ACC112 (cell line): Measurements from ENCODE around the gene LIMCH1.

Source experiments
- H2AFZ ChIP-seq: fragments of 200-600 bp; sonication (generic); one replicate; pipeline ENCODE4 v1.6.0; 2017; ENCODE audit warnings: antibody characterized with exemption, low read length; ENCODE audit not compliant: unreplicated experiment
- H3K27ac ChIP-seq: fragments of 200-600 bp; sonication (generic); 2 replicates; pipeline ENCODE4 v1.5.1; 2014; ENCODE audit warnings: low read depth, mild to moderate bottlenecking, antibody characterized with exemption, low read length, moderate library complexity
- H3K27me3 ChIP-seq: fragments of 200-600 bp; sonication (generic); 2 replicates; pipeline ENCODE4 v1.6.1; 2014; ENCODE audit warnings: mild to moderate bottlenecking, antibody characterized with exemption, low read length, moderate library complexity, mixed read lengths; ENCODE audit not compliant: insufficient read depth
- H3K36me3 ChIP-seq: fragments of 200-600 bp; sonication (generic); 2 replicates; pipeline ENCODE4 v1.6.1; 2016; ENCODE audit warnings: mild to moderate bottlenecking, antibody characterized with exemption, low read length, moderate library complexity, mixed read lengths; ENCODE audit not compliant: insufficient read depth
- H3K4me1 ChIP-seq: fragments of 200-600 bp; sonication (generic); one replicate; pipeline ENCODE4 v1.6.1; 2016; ENCODE audit warnings: low read length, mixed read lengths; ENCODE audit not compliant: insufficient read depth, unreplicated experiment, control insufficient read depth
- H3K4me3 ChIP-seq: fragments of 200-600 bp; sonication (generic); 2 replicates; pipeline ENCODE4 v1.5.1; 2014; ENCODE audit warnings: mild to moderate bottlenecking, low read depth, low read length
- H3K79me2 ChIP-seq: fragments of 200-600 bp; sonication (generic); one replicate; pipeline ENCODE4 v1.6.0; 2016; ENCODE audit warnings: low read length; ENCODE audit not compliant: control insufficient read depth, unreplicated experiment, insufficient read depth

The LIMCH1 gene

DNA sequence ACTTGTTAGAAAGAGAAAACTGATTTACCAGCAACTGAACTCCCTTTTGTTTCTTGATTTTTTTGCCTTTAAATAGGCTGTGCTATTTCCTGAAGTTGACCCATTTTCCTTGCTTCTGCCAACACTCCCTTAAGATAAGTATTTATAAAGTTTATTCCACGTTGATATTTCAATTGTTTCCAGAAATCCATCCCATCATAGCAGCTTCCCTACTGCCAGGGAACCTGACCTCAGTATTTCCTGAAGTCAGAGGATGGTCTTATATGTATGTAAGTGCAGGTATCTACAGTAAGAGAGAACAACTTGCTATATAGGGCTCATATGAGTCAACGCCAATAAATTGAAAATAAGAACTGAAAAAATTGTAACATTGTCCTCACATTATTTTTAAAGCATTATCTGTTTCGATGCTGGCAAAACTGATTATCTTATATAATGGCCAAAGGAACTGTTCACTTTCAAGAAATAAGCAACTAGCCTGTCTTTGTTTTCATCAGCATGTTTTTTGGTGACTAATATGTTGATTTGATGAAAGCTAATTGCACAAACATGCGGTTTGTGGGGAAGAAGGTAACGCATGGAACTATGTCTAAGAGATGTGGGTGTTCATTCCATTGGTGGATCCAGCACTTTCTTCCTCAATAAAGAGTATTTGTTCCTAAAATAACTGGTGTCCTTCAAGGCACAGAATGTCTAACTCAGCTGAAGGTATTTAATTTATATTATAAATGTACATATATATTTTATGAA is 4.7 kb downstream of the LIMCH1 start:
- H2AFZ ChIP-seq = no peak overlapping the region
- no peak overlapping the region for H3K27ac ChIP-seq
- H3K79me2 ChIP-seq = no peaks in the 10 kb centered on the region

DNA sequence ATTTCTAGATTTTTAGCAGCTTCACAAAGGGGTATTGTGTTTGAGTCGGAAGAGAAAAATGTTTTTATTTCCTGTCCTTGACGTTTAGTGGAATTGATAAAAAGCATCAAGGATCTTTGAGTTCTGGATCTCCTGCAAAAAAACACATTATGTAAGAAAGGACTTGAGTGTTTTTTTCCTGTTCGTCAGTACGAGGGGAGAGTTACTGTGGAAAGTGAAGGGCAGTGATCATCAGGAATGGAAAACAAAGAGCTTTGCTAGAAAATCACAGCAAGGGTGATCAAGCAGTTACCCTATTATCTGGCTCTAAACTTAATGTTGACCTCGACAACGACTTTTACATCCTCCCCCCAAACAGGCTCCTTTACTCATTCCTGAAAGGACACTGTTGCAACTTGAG is 7.3 kb downstream of the LIMCH1 start:
- peaks cover 11% of the 10 kb centered on the region for H3K27me3 ChIP-seq
- H2AFZ ChIP-seq = no peak overlapping the region
- no peak overlapping the region for H3K27ac ChIP-seq
- H3K4me1 ChIP-seq = no peaks in the 10 kb centered on the region
- H3K79me2 ChIP-seq = no peaks in the 10 kb centered on the region
- H3K4me3 ChIP-seq = no peak overlapping the region
- H3K36me3 ChIP-seq = no peaks in the 10 kb centered on the region

More for the DNA sequence above, 4.7 kb downstream of the LIMCH1 start:
- H3K36me3 ChIP-seq = no peaks in the 10 kb centered on the region
- no peaks in the 10 kb centered on the region for H3K4me1 ChIP-seq
- peaks cover 32% of the 10 kb centered on the region for H3K27me3 ChIP-seq
- no peak overlapping the region for H3K4me3 ChIP-seq

DNA sequence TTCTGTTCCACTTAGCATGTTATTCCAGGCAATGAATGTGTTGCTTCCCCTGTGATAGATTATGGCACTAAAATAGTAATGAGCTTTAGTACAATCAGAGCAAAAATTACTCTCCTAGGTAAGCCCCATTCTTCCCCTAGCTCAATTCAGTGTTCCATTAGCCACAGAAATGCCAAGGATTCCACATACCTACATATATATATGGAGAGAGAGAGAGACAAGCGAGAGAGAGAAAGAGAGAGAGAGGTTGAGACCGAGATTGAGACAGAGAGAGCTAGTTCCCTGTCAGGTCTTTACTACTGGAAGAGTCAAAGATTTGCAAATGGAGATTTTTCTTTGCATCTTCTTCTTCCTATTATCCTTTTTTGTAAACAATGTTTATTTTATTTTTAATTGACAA is 8.7 kb downstream of the LIMCH1 start:
- Histone ChIP-seq H3K27me3 (peaks cover 7% of the 10 kb centered on the region), H3K4me3 (no peak overlapping the region), H3K79me2 (no peaks in the 10 kb centered on the region), H3K27ac (no peak overlapping the region), H3K4me1 (no peaks in the 10 kb centered on the region), H2AFZ (no peak overlapping the region), H3K36me3 (no peaks in the 10 kb centered on the region)

DNA sequence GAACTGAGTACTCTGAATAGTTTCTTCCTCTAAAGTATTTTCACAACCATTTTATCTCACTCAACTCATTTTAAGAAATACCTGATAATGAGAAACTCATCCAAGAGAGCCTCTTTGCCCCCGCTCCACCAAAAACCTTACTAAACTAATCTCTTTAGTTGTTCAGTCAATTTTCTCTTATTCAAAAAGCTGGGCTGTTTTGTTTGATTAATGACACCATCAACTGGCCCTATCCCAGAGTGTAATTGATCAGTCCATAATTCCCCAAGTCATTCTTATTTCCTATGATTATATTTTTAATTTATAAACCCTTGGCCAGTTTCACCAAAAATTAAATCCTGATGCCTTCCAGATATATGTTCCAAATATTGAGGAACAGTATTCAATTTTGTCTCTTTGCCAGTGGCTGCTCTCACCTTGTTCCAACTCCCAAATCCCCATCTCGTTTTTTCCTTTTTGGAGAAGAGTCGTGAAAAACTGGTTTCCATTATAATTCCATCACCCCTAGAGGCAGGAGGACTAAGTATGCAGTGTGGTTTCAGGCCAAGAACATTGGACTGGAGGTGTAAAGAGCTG is 10.4 kb downstream of the LIMCH1 start:
- H3K79me2 ChIP-seq = no peaks in the 10 kb centered on the region
- H3K27ac ChIP-seq = no peak overlapping the region
- H2AFZ ChIP-seq = no peak overlapping the region
- H3K36me3 ChIP-seq = no peaks in the 10 kb centered on the region
- H3K27me3 ChIP-seq = peaks cover 4% of the 10 kb centered on the region; the same call in 1 of the 2 replicates
- H3K4me3 ChIP-seq = no peak overlapping the region
- H3K4me1 ChIP-seq = no peaks in the 10 kb centered on the region

DNA sequence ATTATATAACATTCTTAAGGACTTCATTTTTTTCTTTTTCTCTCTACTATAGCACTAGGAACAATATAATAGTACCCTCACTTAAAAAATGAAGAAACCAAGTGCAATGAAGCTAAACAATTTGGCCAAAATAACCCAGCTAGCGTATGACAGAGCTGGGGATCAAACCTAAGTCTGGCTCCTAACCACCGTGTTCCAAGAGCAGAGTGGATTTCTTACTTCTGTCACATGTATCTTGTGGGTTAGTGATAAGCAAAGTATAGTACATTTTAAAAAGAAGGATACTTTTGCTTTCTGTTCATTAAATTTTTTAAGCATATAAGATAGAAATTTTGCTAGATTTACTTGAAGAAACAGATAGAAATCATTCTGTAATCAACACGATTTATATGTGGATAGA is 11.5 kb downstream of the LIMCH1 start:
- Histone ChIP-seq H3K4me3 (no peak overlapping the region), H3K4me1 (no peaks in the 10 kb centered on the region), H3K36me3 (no peaks in the 10 kb centered on the region), H3K27ac (no peak overlapping the region), H3K27me3 (peaks cover 4% of the 10 kb centered on the region; the same call in 1 of the 2 replicates), H3K79me2 (no peaks in the 10 kb centered on the region), H2AFZ (no peak overlapping the region)

DNA sequence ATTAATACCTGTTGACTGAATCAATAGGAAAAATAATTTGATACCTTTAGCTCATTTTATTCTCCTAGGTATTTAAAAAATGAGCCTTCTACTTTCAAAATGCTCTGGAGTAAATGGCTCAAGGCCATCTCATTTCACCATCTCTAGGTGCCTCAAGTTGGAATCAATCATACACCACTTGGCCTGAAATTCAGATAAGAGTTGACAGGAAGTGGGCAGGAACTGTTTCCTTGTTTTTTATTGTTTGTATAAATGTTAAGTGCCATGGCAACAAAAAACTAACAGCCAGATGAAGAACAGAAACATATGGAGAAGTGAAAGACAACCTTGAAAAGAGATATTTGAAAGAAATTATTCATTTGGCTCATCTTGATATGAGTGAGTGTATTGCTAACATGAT is 12.4 kb downstream of the LIMCH1 start:
- no peaks in the 10 kb centered on the region for H3K36me3 ChIP-seq
- H3K79me2 ChIP-seq = no peaks in the 10 kb centered on the region
- H3K4me1 ChIP-seq = no peaks in the 10 kb centered on the region
- peaks cover 4% of the 10 kb centered on the region; the same call in 1 of the 2 replicates for H3K27me3 ChIP-seq
- no peak overlapping the region for H3K4me3 ChIP-seq
- H3K27ac ChIP-seq = no peak overlapping the region
- H2AFZ ChIP-seq = no peak overlapping the region

DNA sequence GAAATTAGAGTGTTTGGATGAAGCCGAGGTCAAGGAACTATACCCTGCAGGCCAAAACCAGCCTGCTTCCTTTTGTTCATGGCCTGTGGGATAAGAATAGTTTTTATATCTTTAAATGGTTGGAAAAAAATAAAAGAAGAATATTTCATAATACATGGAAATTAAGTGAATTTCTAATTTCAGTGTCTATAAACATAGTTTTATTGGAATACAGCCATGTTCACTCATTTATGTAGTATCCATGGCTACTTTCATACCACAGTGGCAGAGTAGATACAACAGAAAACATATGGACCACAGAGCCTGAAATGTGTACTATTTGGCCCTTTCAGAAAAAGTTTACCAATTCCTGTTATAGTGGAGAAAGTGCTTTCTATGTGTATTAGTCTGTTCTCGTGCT is 13.6 kb downstream of the LIMCH1 start:
- Histone ChIP-seq H3K4me1 (no peaks in the 10 kb centered on the region), H3K27me3 (peaks cover 6% of the 10 kb centered on the region; the same call in 1 of the 2 replicates), H2AFZ (no peak overlapping the region)

DNA sequence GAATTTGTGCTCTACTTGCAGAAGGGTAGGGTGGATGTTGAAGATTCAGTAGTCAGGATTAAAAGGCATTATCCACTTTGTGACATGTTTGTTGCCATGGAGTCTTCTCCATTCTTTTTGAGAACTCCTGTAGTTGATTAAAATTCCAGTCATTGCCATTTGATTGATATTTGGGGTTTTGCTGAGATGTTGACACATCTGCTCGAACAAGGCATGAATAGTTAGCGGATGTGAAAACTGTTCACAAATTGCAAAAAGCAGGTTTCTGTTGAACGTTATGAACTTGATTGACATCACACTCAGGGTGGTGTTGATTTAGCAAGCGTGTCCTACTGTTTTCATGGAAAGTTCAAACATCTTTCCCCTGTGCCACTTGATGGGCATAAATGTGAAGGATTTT is 16.9 kb downstream of the LIMCH1 start:
- H2AFZ ChIP-seq = no peak overlapping the region
- no peak overlapping the region for H3K27ac ChIP-seq
- no peak overlapping the region for H3K4me3 ChIP-seq
- H3K36me3 ChIP-seq = no peaks in the 10 kb centered on the region
- H3K79me2 ChIP-seq = no peaks in the 10 kb centered on the region
- H3K4me1 ChIP-seq = no peaks in the 10 kb centered on the region
- H3K27me3 ChIP-seq = peaks cover 32% of the 10 kb centered on the region

More for the DNA sequence above, 13.6 kb downstream of the LIMCH1 start:
- H3K4me3 ChIP-seq = no peak overlapping the region
- no peaks in the 10 kb centered on the region for H3K79me2 ChIP-seq
- no peak overlapping the region for H3K27ac ChIP-seq
- no peaks in the 10 kb centered on the region for H3K36me3 ChIP-seq

DNA sequence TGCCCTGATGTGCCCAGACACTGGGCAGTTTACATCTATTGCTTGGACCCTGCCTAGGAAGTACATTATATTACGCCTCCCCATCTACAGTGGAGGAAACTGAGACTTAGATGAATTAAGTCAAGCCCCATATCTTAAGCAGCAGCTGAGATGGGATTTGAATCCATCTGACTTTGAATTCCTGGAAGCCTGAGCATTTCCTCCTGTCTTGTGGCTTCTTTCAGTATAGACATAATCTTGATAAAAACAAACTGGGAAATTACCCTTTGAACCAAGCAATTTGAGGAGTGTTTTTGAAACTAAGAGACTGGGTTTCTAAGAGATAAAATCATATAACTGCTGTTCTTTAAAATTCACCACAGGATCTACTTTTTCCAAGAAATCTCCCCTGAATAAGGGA is 18.6 kb downstream of the LIMCH1 start:
- H3K4me1 ChIP-seq = no peaks in the 10 kb centered on the region
- peaks cover 34% of the 10 kb centered on the region for H3K27me3 ChIP-seq
- H2AFZ ChIP-seq = no peak overlapping the region
- no peak overlapping the region for H3K4me3 ChIP-seq
- no peaks in the 10 kb centered on the region for H3K79me2 ChIP-seq
- H3K27ac ChIP-seq = no peak overlapping the region
- no peaks in the 10 kb centered on the region for H3K36me3 ChIP-seq

DNA sequence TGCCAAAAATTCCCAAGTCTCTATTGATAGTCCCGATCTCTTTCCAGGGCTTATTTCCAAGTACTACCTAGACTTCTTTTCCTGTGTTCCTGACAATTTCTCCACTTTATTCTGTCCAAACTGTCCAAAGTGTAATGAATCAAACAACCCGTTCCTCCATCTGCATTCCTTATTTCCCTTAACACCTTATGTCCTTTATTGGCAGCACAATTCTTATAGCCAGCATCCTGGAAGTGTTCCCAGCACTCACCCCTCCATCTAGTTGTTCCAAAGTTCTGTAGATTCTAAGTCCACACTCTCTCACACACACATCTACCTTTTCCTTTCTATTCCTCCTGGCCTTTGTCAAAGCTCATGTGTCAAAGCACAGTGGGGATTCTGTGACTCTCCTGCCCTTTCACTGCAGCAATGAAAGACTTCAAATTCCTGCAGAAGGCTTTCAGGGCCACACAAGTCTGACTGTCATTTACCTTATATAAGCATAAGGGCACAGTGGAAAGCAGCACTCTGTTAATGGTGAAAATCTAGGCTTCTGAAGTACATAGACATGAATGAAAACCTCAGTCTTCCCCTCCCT is 22.1 kb downstream of the LIMCH1 start:
- Histone ChIP-seq H3K4me3 (no peak overlapping the region), H3K27ac (no peak overlapping the region), H3K79me2 (no peaks in the 10 kb centered on the region), H3K4me1 (no peaks in the 10 kb centered on the region), H2AFZ (no peak overlapping the region), H3K36me3 (no peaks in the 10 kb centered on the region), H3K27me3 (peaks cover 37% of the 10 kb centered on the region)

DNA sequence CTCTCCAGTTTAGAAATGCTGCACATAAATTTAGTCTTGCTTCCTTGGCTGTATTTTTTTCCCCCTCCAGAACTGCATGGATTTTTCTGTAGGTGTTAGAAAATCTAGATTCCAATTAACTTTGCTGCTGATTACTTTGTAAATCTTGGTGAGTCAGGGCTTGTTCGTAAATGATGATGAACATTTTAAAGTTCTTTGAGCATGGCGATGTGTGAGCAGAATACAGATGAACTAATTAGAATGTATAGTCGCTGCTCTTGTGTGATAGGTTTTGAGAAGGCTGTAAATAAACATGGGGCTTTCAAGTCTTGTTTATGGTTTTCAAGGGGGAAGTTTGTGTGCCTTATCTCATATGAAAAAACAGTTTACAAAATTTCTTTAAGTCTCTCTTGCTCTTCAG is 23.3 kb downstream of the LIMCH1 start:
- no peaks in the 10 kb centered on the region for H3K36me3 ChIP-seq
- H3K79me2 ChIP-seq = no peaks in the 10 kb centered on the region
- H3K4me3 ChIP-seq = no peak overlapping the region
- H3K4me1 ChIP-seq = no peaks in the 10 kb centered on the region
- no peak overlapping the region for H3K27ac ChIP-seq
- H3K27me3 ChIP-seq = peaks cover 37% of the 10 kb centered on the region
- no peak overlapping the region for H2AFZ ChIP-seq
